BLaER1 treated with 17β-estradiol and CSF1 and Interleukin-3, amounts not matched to agents 10 nM and 100 nM (cell line): ENCODE results near the gene COL5A1.

Source experiments
- H3K27ac ChIP-seq, 11 experiments: shearing (Covaris generic); formaldehyde crosslinking; 2 replicates each; pipeline ENCODE4 v1.8.1; 2022
- H3K27me3 ChIP-seq, 11 experiments: shearing (Covaris generic); formaldehyde crosslinking; 2 replicates each; pipeline ENCODE4 v1.8.1; 2022
- H3K36me3 ChIP-seq, 11 experiments: shearing (Covaris generic); formaldehyde crosslinking; 2 replicates each; pipeline ENCODE4 v1.8.1; 2022
- H3K4me1 ChIP-seq, 10 experiments: shearing (Covaris generic); formaldehyde crosslinking; 2 replicates each; pipeline ENCODE4 v1.8.1; 2022
- H3K4me2 ChIP-seq, 11 experiments: shearing (Covaris generic); formaldehyde crosslinking; 2 replicates each; pipeline ENCODE4 v1.8.1; 2022
- H3K4me3 ChIP-seq, 10 experiments: shearing (Covaris generic); formaldehyde crosslinking; 2 replicates each; pipeline ENCODE4 v1.8.1; 2022
- H3K9ac ChIP-seq, 11 experiments: shearing (Covaris generic); formaldehyde crosslinking; 2 replicates each; pipeline ENCODE4 v1.8.1; 2022
- H3K9me3 ChIP-seq, 11 experiments: shearing (Covaris generic); formaldehyde crosslinking; replicated peaks in 1 of 11; 2 replicates each; pipeline ENCODE4 v1.8.1; 2022
- H4K20me1 ChIP-seq, 11 experiments: shearing (Covaris generic); formaldehyde crosslinking; 2 replicates each; pipeline ENCODE4 v1.8.1; 2022
- Cebpa-rat ChIP-seq, 11 experiments: shearing (Covaris generic); IDR thresholded peaks; 2 replicates each; pipeline ENCODE4 v1.8.1; 2022

COL5A1 gene

GRCh38 chr9:134641173-134641989, at the start of gene COL5A1:
Gene COL5A1, plus strand, starts transcription at chr9:134641803. Its CDS starts 385 bp downstream, at chr9:134642188.
- Histone ChIP-seq H3K4me2 (peak within 1 kb of the TSS; percentile 97 to 100 (median 100)), H3K36me3 (no peaks in the 10 kb centered on the region), H3K27me3 (peaks cover 0 to 66% (median 0%) of the 10 kb centered on the region in 11 experiments; a peak in 9 of 22 replicates), H3K9me3 (no peaks in the 10 kb centered on the region), H3K4me3 (peak within 1 kb of the TSS; percentile 65 to 90 (median 80)), H4K20me1 (peaks cover 0 to 43% (median 34%) of the 10 kb centered on the region in 11 experiments; a peak in 18 of 22 replicates), H3K4me1 (peaks cover 29 to 90% (median 84%) of the 10 kb centered on the region in 10 experiments), H3K27ac (peak within 1 kb of the TSS in 9 of 11 experiments; percentile 33 to 87 (median 74); a peak in 18 of 22 replicates), H3K9ac (peak within 1 kb of the TSS; percentile 70 to 93 (median 80))
- no peak for TF ChIP-seq Cebpa-rat (IDR thresholded peaks at IDR 0.05)

- H3K4me3 ChIP-seq: no peak overlapping the region
- H3K9ac ChIP-seq: no peak overlapping the region
- H3K27ac ChIP-seq: no peak overlapping the region
- H3K4me1 ChIP-seq: peaks cover 0 to 12% (median 8%) of the 10 kb centered on the region in 10 experiments; a peak in 8 of 20 replicates
- H3K4me2 ChIP-seq: no peak overlapping the region
- no peaks in the 10 kb centered on the region for H3K27me3 ChIP-seq
- no peaks in the 10 kb centered on the region for H4K20me1 ChIP-seq
- no peaks in the 10 kb centered on the region for H3K36me3 ChIP-seq
- H3K9me3 ChIP-seq: 0 out of 22 replicates have a peak, but pooled peaks cover 0 to 4% (median 0%) of the 10 kb centered on the region in 11 experiments
- no peak for TF ChIP-seq Cebpa-rat (IDR thresholded peaks at IDR 0.05)
Observed at GRCh38 chr9:134592018-134592818, 49.4 kb upstream of the COL5A1 start.

GRCh38 chr9:134592819-134593200, 48.8 kb upstream of the COL5A1 start:
- Histone ChIP-seq H3K9ac (no peak overlapping the region), H3K36me3 (no peaks in the 10 kb centered on the region), H3K4me3 (no peak overlapping the region), H3K9me3 (0 out of 22 replicates have a peak, but pooled peaks cover 0 to 4% (median 0%) of the 10 kb centered on the region in 11 experiments), H3K4me2 (no peak overlapping the region), H3K4me1 (peaks cover 0 to 12% (median 8%) of the 10 kb centered on the region in 10 experiments; a peak in 8 of 20 replicates), H3K27ac (no peak overlapping the region), H4K20me1 (no peaks in the 10 kb centered on the region), H3K27me3 (no peaks in the 10 kb centered on the region)
- TF ChIP-seq Cebpa-rat (IDR thresholded peaks at IDR 0.05): no peak

DNA sequence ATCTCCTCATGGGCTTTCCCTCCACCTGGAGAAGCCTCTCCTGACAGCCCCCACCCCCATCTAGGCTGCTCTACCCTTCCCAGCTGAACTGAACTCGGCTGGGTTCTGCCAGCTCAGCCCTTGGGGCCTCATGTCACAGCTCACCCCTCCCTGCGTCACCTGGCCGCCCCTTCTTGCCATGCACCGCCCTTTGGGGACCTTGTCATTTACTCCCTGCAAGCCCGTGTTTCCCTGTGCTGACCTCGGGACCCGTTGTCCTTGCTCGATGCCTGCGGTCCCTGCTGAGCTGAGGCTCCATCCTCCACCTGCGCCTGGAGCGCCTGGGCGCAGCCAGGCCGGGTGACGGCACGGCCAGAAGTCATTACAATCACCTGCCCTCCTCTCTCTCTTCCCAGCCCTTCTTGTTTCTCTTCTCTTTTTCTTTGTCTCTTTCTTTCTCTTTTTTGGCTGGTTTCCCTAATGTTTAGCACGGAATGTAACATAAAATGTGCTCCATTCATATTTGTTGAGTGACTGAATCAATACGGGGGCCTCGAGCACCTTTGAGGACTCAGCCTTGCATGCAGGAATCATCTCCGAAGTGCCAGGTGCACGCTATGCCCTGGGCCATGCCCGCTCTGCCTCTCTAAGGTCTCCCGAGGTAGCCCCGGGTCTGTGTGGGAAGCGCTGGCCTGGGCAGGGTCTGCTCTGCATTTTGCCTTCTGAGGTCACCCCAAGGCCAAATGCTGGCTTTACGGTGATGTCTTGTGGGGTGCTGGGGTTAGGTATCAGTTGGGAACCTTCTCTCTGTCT, 48.1 kb upstream of the COL5A1 start:
- Histone ChIP-seq H3K36me3 (no peaks in the 10 kb centered on the region), H3K9me3 (0 out of 22 replicates have a peak, but pooled peaks cover 0 to 4% (median 0%) of the 10 kb centered on the region in 11 experiments), H3K4me3 (no peak overlapping the region), H3K4me1 (peaks cover 0 to 16% (median 8%) of the 10 kb centered on the region in 10 experiments; a peak in 10 of 20 replicates), H3K9ac (no peak overlapping the region), H3K4me2 (no peak overlapping the region), H4K20me1 (no peaks in the 10 kb centered on the region), H3K27me3 (no peaks in the 10 kb centered on the region), H3K27ac (no peak overlapping the region)
- TF ChIP-seq Cebpa-rat (IDR thresholded peaks at IDR 0.05): no peak

- peaks cover 0 to 21% (median 8%) of the 10 kb centered on the region in 10 experiments; a peak in 10 of 20 replicates for H3K4me1 ChIP-seq
- H3K36me3 ChIP-seq: no peaks in the 10 kb centered on the region
- H3K4me3 ChIP-seq: no peak overlapping the region
- no peak for TF ChIP-seq Cebpa-rat (IDR thresholded peaks at IDR 0.05)
- no peak overlapping the region for H3K4me2 ChIP-seq
- H3K27me3 ChIP-seq: no peaks in the 10 kb centered on the region
- H3K9ac ChIP-seq: no peak overlapping the region
- 0 out of 22 replicates have a peak, but pooled peaks cover 0 to 4% (median 0%) of the 10 kb centered on the region in 11 experiments for H3K9me3 ChIP-seq
- no peaks in the 10 kb centered on the region for H4K20me1 ChIP-seq
- H3K27ac ChIP-seq: no peak overlapping the region
Observed at GRCh38 chr9:134594078-134594941, 47.3 kb upstream of the COL5A1 start.

GRCh38 chr9:134595014-134595413, 46.6 kb upstream of the COL5A1 start:
- H3K4me1 ChIP-seq: peaks cover 0 to 16% (median 4%) of the 10 kb centered on the region in 10 experiments; a peak in 9 of 20 replicates
- H3K27ac ChIP-seq: no peak overlapping the region
- H3K4me3 ChIP-seq: no peak overlapping the region
- H3K4me2 ChIP-seq: no peak overlapping the region
- no peak for TF ChIP-seq Cebpa-rat (IDR thresholded peaks at IDR 0.05)
- no peak overlapping the region for H3K9ac ChIP-seq
- no peaks in the 10 kb centered on the region; a peak in 1 of 22 replicates for H3K27me3 ChIP-seq
- H4K20me1 ChIP-seq: no peaks in the 10 kb centered on the region
- no peaks in the 10 kb centered on the region for H3K36me3 ChIP-seq
- H3K9me3 ChIP-seq: 0 out of 22 replicates have a peak, but pooled peaks cover 0 to 4% (median 0%) of the 10 kb centered on the region in 11 experiments

DNA sequence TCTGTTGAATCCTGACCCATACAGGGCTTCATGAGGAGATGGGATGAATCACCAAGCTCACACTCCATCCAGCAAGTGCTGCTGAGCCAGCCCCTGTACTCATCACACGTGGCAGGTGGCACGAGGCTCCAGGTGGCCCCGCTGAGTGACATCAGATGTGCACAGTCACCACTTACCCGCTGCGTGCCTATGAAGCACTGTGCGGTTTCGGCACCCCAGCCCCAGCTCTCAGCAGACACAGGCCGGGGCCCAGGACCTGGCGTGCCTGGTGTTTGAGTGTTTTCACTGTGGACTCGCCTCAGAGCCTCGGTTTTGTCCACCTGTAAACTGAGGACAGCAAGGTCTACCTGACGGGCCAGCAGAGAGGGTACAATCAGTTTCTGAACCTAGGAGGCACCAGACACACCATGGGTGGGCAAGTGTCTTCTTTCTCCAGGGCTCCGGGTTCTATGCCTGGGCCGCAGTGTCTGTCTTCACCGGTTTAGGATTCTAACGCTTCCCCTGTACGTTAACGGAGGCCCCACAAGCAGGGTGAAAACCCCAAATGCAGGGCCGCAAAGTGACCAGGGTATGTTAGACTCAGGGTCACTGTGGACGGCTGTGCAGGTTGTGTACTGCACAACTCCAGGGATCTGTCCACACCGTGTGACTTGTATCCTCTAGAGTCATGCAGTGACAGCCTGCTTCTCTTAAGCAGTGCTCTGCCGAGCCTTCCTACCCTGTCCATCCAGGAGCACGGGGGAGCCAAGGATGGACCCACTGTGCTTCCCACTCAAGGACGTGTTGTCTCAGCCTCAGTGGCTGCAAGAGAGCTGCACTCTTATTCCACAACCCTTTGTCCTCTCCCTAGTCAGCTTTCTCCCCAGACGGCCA, 44.3 kb upstream of the COL5A1 start:
- Histone ChIP-seq H3K9me3 (peaks cover 0 to 14% (median 9%) of the 10 kb centered on the region in 11 experiments; a peak in 14 of 22 replicates), H3K27ac (no peak overlapping the region), H3K9ac (no peak overlapping the region), H3K4me1 (peaks cover 0 to 15% (median under 1%) of the 10 kb centered on the region in 10 experiments; a peak in 5 of 20 replicates), H3K4me3 (no peak overlapping the region), H3K4me2 (no peak overlapping the region), H3K27me3 (no peaks in the 10 kb centered on the region; a peak in 1 of 22 replicates), H3K36me3 (no peaks in the 10 kb centered on the region), H4K20me1 (no peaks in the 10 kb centered on the region)
- TF ChIP-seq Cebpa-rat (IDR thresholded peaks at IDR 0.05): no peak
